GM23338 (cell line): ENCODE results near the gene B3GNT4. TPM values are rescaled to one million over a fixed set of nuclear protein-coding genes. Genes with fewer than 3 reads are reported as not detected.

Experiments
- ATAC-seq: fragments of 200-7000 bp; cut with Tn5 transposase; 3 replicates; pipeline ENCODE4 v1.9.1; 2020
- DNase-seq: peaks from one replicate; pipeline ENCODE4 v3.0.0-alpha.2; 2015; ENCODE audit warnings: low spot score
- H2AFZ ChIP-seq: fragments of 200-600 bp; sonication (generic); 2 replicates; pipeline ENCODE4 v1.8.0; 2016; ENCODE audit warnings: antibody characterized with exemption, mild to moderate bottlenecking, moderate library complexity
- H3F3A ChIP-seq: fragments of 200-600 bp; sonication (generic); replicated peaks from 2 replicates; pipeline ENCODE4 v1.8.0; 2017; ENCODE audit warnings: antibody characterized with exemption, mixed run types, low read depth
- H3K27ac ChIP-seq: fragments of 200-600 bp; sonication (generic); 2 replicates; pipeline ENCODE4 v1.6.1; 2016; ENCODE audit warnings: low read depth
- H3K27me3 ChIP-seq: fragments of 200-600 bp; sonication (generic); 2 replicates; pipeline ENCODE4 v1.8.0; 2016; ENCODE audit warnings: mild to moderate bottlenecking, mixed run types, moderate library complexity; ENCODE audit not compliant: insufficient read depth
- H3K36me3 ChIP-seq: fragments of 200-600 bp; sonication (generic); 2 replicates; pipeline ENCODE4 v1.8.0; 2016; ENCODE audit warnings: mild to moderate bottlenecking; ENCODE audit not compliant: insufficient read depth
- H3K4me1 ChIP-seq: fragments of 200-600 bp; sonication (generic); 2 replicates; pipeline ENCODE4 v1.8.0; 2016; ENCODE audit warnings: mild to moderate bottlenecking, moderate library complexity; ENCODE audit not compliant: insufficient read depth
- H3K4me2 ChIP-seq: fragments of 200-600 bp; sonication (generic); 2 replicates; pipeline ENCODE4 v1.7.1; 2017; ENCODE audit warnings: mixed run types
- H3K4me3 ChIP-seq: fragments of 200-600 bp; sonication (generic); 2 replicates; pipeline ENCODE4 v1.6.1; 2016; ENCODE audit warnings: mixed run types
- H3K79me2 ChIP-seq: fragments of 200-600 bp; sonication (generic); replicated peaks from 2 replicates; pipeline ENCODE4 v1.8.0; 2017; ENCODE audit warnings: mild to moderate bottlenecking; ENCODE audit not compliant: insufficient read depth
- H3K9me2 ChIP-seq: fragments of 200-600 bp; sonication (generic); 2 replicates; pipeline ENCODE4 v1.8.0; 2017; ENCODE audit not compliant: insufficient read depth
- H4K20me1 ChIP-seq: fragments of 200-600 bp; sonication (generic); replicated peaks from 2 replicates; pipeline ENCODE4 v1.8.0; 2017; ENCODE audit warnings: mild to moderate bottlenecking; ENCODE audit not compliant: insufficient read depth
- H3K27ac Mint-ChIP-seq: 2 replicates; pipeline ENCODE4 v1.8.0; 2020; ENCODE audit warnings: inconsistent platforms, mild to moderate bottlenecking, moderate library complexity, mixed read lengths
- H3K27me3 Mint-ChIP-seq: 3 replicates; pipeline ENCODE4 v1.8.0; 2022; ENCODE audit warnings: low read depth, mild to moderate bottlenecking, moderate library complexity, mixed read lengths, inconsistent platforms; ENCODE audit not compliant: insufficient read depth, poor library complexity
- H3K36me3 Mint-ChIP-seq: 3 replicates; pipeline ENCODE4 v1.8.0; 2021; ENCODE audit warnings: low read depth, mild to moderate bottlenecking, inconsistent platforms, moderate library complexity, mixed read lengths
- H3K4me1 Mint-ChIP-seq: 3 replicates; pipeline ENCODE4 v1.8.0; 2020; ENCODE audit warnings: mild to moderate bottlenecking, inconsistent platforms, mixed read lengths
- H3K4me3 Mint-ChIP-seq: 3 replicates; pipeline ENCODE4 v1.8.0; 2021; ENCODE audit warnings: moderate library complexity, mild to moderate bottlenecking, inconsistent platforms, mixed read lengths
- H3K9me3 Mint-ChIP-seq: 3 replicates; pipeline ENCODE4 v1.8.0; 2020; ENCODE audit warnings: moderate library complexity, mild to moderate bottlenecking, inconsistent platforms, mixed read lengths
- CREB1 ChIP-seq: fragments of 250-450 bp; sonication (Bioruptor Pico); IDR thresholded peaks from 2 replicates; pipeline ENCODE4 v1.5.0; 2020; ENCODE audit warnings: low read depth, mild to moderate bottlenecking, moderate library complexity
- EZH2 ChIP-seq: fragments of 200-600 bp; sonication (generic); IDR thresholded peaks from one replicate; pipeline ENCODE4 v1.8.0; 2017; ENCODE audit warnings: antibody characterized with exemption, mild to moderate bottlenecking, low read depth; ENCODE audit not compliant: unreplicated experiment
- EZH2phosphoT487 ChIP-seq: fragments of 200-600 bp; sonication (generic); IDR thresholded peaks from one replicate; pipeline ENCODE4 v1.8.1; 2018; ENCODE audit warnings: antibody characterized with exemption; ENCODE audit not compliant: unreplicated experiment
- JUNB ChIP-seq: IDR thresholded peaks from one replicate; pipeline ENCODE4 v1.6.1; 2016; ENCODE audit warnings: antibody characterized with exemption; ENCODE audit not compliant: unreplicated experiment
- NANOG ChIP-seq: IDR thresholded peaks from 2 replicates; pipeline ENCODE4 v1.6.1; 2016; ENCODE audit warnings: antibody characterized with exemption, borderline replicate concordance
- POLR2AphosphoS5 ChIP-seq: IDR thresholded peaks from 2 replicates; pipeline ENCODE4 v1.6.1; 2016; ENCODE audit warnings: antibody characterized with exemption, low read depth
- STAT1 ChIP-seq: IDR thresholded peaks from one replicate; pipeline ENCODE4 v1.6.1; 2016; ENCODE audit warnings: antibody characterized with exemption; ENCODE audit not compliant: unreplicated experiment
- ZNF114 ChIP-seq: fragments of 250-450 bp; sonication (Bioruptor Pico); IDR thresholded peaks from 2 replicates; pipeline ENCODE4 v1.5.0; 2020; ENCODE audit warnings: mild to moderate bottlenecking, moderate library complexity
- ZNF331 ChIP-seq: fragments of 250-450 bp; sonication (Bioruptor Pico); IDR thresholded peaks from 2 replicates; pipeline ENCODE4 v1.5.0; 2020; ENCODE audit warnings: low read depth, mild to moderate bottlenecking, moderate library complexity
- polyA plus RNA-seq: library from polyadenylated mRNA; unstranded; fragments of >200 nt; fragmentation: Nextera tagmentation; extraction: Ambion mirVana; gene quantifications from 2 replicates; pipeline ENCODE4 v1.2.1, GENCODE V29; 2016
- total RNA-seq: library from RNA; depleted of rRNA; stranded (reverse); fragments of >200 nt; shearing (Covaris generic); gene quantifications from 2 replicates; pipeline ENCODE4 v1.2.3, GENCODE V29; 2014
- TF ChIP-seq, protein P1 (sequence below): fragments of 250-450 bp; sonication (Bioruptor Pico); IDR thresholded peaks from 2 replicates; pipeline ENCODE4 v1.5.0; 2020; ENCODE audit warnings: mild to moderate bottlenecking, moderate library complexity
- TF ChIP-seq, protein P2 (sequence below): IDR thresholded peaks from one replicate; pipeline ENCODE4 v1.6.1; 2018; ENCODE audit warnings: antibody characterized with exemption; ENCODE audit not compliant: unreplicated experiment
- TF ChIP-seq, protein P3 (sequence below): IDR thresholded peaks from 2 replicates; pipeline ENCODE4 v1.6.1; 2016; ENCODE audit warnings: antibody characterized with exemption
- TF ChIP-seq, protein P4 (sequence below), 2 experiments: fragments of 200-600 bp in 1 of 2; sonication (generic) in 1 of 2; conservative IDR thresholded peaks; 2 replicates each; pipeline versions ENCODE4 v1.5.1 to v1.6.1; 2016 to 2017; ENCODE audit warnings: antibody characterized with exemption in 2 of 2, low read depth in 2 of 2, mild to moderate bottlenecking in 2 of 2, moderate library complexity in 1 of 2

The B3GNT4 gene
- total and polyA plus RNA-seq, 2 experiments from 2014 or later = 0.80 to 1.8 TPM

DNA sequence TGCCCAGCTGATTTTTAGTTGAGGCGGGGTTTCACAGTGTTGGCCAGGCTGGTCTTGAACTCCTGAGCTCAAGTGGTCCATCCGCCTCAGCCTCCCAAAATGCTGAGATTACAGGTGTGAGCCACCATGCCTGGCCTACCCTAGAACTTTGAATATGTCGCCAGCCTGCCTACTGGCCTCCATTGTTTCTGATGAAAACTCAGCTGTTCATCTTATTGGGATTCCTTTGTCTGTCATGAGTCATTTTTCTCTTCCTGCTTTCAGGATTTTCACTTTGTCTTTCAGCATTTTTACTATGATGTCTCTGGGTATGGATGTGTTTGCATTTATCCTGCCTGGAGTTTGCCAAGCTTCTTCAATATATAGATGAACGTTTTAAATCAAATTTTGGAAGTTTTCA, 8.1 kb upstream of the B3GNT4 start:
- no peaks in the 10 kb centered on the region for H3K27me3 ChIP-seq
- H3K36me3 Mint-ChIP-seq = no peaks in the 10 kb centered on the region
- no peak overlapping the region for H3K27ac ChIP-seq
- TF ChIP-seq ZNF331 (no peak), JUNB (no peak), STAT1 (no peak), EZH2phosphoT487 (no peak), EZH2 (no peak), NANOG (no peak), CREB1 (no peak), ZNF114 (CRISPR knock-in tag) (no peak), POLR2AphosphoS5 (no peak)
- TF ChIP-seq, protein P1, sequence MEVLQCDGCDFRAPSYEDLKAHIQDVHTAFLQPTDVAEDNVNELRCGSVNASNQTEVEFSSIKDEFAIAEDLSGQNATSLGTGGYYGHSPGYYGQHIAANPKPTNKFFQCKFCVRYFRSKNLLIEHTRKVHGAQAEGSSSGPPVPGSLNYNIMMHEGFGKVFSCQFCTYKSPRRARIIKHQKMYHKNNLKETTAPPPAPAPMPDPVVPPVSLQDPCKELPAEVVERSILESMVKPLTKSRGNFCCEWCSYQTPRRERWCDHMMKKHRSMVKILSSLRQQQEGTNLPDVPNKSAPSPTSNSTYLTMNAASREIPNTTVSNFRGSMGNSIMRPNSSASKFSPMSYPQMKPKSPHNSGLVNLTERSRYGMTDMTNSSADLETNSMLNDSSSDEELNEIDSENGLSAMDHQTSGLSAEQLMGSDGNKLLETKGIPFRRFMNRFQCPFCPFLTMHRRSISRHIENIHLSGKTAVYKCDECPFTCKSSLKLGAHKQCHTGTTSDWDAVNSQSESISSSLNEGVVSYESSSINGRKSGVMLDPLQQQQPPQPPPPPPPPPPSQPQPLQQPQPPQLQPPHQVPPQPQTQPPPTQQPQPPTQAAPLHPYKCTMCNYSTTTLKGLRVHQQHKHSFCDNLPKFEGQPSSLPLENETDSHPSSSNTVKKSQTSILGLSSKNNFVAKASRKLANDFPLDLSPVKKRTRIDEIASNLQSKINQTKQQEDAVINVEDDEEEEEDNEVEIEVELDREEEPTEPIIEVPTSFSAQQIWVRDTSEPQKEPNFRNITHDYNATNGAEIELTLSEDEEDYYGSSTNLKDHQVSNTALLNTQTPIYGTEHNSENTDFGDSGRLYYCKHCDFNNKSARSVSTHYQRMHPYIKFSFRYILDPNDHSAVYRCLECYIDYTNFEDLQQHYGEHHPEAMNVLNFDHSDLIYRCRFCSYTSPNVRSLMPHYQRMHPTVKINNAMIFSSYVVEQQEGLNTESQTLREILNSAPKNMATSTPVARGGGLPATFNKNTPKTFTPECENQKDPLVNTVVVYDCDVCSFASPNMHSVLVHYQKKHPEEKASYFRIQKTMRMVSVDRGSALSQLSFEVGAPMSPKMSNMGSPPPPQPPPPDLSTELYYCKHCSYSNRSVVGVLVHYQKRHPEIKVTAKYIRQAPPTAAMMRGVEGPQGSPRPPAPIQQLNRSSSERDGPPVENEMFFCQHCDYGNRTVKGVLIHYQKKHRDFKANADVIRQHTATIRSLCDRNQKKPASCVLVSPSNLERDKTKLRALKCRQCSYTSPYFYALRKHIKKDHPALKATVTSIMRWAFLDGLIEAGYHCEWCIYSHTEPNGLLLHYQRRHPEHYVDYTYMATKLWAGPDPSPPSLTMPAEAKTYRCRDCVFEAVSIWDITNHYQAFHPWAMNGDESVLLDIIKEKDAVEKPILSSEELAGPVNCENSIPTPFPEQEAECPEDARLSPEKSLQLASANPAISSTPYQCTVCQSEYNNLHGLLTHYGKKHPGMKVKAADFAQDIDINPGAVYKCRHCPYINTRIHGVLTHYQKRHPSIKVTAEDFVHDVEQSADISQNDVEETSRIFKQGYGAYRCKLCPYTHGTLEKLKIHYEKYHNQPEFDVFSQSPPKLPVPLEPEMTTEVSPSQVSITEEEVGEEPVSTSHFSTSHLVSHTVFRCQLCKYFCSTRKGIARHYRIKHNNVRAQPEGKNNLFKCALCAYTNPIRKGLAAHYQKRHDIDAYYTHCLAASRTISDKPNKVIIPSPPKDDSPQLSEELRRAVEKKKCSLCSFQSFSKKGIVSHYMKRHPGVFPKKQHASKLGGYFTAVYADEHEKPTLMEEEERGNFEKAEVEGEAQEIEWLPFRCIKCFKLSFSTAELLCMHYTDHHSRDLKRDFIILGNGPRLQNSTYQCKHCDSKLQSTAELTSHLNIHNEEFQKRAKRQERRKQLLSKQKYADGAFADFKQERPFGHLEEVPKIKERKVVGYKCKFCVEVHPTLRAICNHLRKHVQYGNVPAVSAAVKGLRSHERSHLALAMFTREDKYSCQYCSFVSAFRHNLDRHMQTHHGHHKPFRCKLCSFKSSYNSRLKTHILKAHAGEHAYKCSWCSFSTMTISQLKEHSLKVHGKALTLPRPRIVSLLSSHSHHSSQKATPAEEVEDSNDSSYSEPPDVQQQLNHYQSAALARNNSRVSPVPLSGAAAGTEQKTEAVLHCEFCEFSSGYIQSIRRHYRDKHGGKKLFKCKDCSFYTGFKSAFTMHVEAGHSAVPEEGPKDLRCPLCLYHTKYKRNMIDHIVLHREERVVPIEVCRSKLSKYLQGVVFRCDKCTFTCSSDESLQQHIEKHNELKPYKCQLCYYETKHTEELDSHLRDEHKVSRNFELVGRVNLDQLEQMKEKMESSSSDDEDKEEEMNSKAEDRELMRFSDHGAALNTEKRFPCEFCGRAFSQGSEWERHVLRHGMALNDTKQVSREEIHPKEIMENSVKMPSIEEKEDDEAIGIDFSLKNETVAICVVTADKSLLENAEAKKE = no peak
- TF ChIP-seq, protein P2, sequence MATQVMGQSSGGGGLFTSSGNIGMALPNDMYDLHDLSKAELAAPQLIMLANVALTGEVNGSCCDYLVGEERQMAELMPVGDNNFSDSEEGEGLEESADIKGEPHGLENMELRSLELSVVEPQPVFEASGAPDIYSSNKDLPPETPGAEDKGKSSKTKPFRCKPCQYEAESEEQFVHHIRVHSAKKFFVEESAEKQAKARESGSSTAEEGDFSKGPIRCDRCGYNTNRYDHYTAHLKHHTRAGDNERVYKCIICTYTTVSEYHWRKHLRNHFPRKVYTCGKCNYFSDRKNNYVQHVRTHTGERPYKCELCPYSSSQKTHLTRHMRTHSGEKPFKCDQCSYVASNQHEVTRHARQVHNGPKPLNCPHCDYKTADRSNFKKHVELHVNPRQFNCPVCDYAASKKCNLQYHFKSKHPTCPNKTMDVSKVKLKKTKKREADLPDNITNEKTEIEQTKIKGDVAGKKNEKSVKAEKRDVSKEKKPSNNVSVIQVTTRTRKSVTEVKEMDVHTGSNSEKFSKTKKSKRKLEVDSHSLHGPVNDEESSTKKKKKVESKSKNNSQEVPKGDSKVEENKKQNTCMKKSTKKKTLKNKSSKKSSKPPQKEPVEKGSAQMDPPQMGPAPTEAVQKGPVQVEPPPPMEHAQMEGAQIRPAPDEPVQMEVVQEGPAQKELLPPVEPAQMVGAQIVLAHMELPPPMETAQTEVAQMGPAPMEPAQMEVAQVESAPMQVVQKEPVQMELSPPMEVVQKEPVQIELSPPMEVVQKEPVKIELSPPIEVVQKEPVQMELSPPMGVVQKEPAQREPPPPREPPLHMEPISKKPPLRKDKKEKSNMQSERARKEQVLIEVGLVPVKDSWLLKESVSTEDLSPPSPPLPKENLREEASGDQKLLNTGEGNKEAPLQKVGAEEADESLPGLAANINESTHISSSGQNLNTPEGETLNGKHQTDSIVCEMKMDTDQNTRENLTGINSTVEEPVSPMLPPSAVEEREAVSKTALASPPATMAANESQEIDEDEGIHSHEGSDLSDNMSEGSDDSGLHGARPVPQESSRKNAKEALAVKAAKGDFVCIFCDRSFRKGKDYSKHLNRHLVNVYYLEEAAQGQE = no peak
- TF ChIP-seq, protein P3, sequence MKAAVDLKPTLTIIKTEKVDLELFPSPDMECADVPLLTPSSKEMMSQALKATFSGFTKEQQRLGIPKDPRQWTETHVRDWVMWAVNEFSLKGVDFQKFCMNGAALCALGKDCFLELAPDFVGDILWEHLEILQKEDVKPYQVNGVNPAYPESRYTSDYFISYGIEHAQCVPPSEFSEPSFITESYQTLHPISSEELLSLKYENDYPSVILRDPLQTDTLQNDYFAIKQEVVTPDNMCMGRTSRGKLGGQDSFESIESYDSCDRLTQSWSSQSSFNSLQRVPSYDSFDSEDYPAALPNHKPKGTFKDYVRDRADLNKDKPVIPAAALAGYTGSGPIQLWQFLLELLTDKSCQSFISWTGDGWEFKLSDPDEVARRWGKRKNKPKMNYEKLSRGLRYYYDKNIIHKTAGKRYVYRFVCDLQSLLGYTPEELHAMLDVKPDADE = no peak
- TF ChIP-seq, protein P4, sequence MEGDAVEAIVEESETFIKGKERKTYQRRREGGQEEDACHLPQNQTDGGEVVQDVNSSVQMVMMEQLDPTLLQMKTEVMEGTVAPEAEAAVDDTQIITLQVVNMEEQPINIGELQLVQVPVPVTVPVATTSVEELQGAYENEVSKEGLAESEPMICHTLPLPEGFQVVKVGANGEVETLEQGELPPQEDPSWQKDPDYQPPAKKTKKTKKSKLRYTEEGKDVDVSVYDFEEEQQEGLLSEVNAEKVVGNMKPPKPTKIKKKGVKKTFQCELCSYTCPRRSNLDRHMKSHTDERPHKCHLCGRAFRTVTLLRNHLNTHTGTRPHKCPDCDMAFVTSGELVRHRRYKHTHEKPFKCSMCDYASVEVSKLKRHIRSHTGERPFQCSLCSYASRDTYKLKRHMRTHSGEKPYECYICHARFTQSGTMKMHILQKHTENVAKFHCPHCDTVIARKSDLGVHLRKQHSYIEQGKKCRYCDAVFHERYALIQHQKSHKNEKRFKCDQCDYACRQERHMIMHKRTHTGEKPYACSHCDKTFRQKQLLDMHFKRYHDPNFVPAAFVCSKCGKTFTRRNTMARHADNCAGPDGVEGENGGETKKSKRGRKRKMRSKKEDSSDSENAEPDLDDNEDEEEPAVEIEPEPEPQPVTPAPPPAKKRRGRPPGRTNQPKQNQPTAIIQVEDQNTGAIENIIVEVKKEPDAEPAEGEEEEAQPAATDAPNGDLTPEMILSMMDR (conservative IDR thresholded peaks at IDR 0.05; ENCODE audit: low read depth in 2 of 2) = no peak
- peaks cover 2% of the 10 kb centered on the region for H3K27me3 Mint-ChIP-seq
- H3K36me3 ChIP-seq = no peaks in the 10 kb centered on the region
- no peaks in the 10 kb centered on the region for H3F3A ChIP-seq
- DNase-seq (no peak), ATAC-seq (no peak)
- H3K4me1 Mint-ChIP-seq = peaks cover 5% of the 10 kb centered on the region
- peaks cover 7% of the 10 kb centered on the region; the same call in 1 of the 3 replicates for H3K9me3 Mint-ChIP-seq
- H3K4me3 Mint-ChIP-seq = no peak overlapping the region
- no peaks in the 10 kb centered on the region; the same call in 1 of the 2 replicates for H3K9me2 ChIP-seq
- H4K20me1 ChIP-seq = no peaks in the 10 kb centered on the region
- H3K27ac Mint-ChIP-seq = no peak overlapping the region
- no peaks in the 10 kb centered on the region for H3K79me2 ChIP-seq
- H3K4me2 ChIP-seq = no peak overlapping the region
- no peaks in the 10 kb centered on the region for H3K4me1 ChIP-seq
- no peak overlapping the region for H2AFZ ChIP-seq
- no peak overlapping the region for H3K4me3 ChIP-seq
